Fibroblast of pulmonary artery (primary cell): ENCODE data around the gene CLSTN2.

Experiments used
- DNase-seq: peaks from one replicate; pipeline ENCODE4 v3.0.0-alpha.2; 2010; ENCODE audit warnings: low read depth
- H3K4me3 ChIP-seq: replicated peaks from 2 replicates; pipeline ENCODE4 v1.5.1; 2011; ENCODE audit warnings: low read depth, mild to moderate bottlenecking, control low read depth, low read length, moderate library complexity
- TF ChIP-seq, protein P1 (sequence below): IDR thresholded peaks from 2 replicates; pipeline ENCODE4 v1.5.1; 2011; ENCODE audit warnings: mild to moderate bottlenecking, control low read depth, low read length, inconsistent platforms; ENCODE audit errors: missing control alignments

CLSTN2 gene

DNA sequence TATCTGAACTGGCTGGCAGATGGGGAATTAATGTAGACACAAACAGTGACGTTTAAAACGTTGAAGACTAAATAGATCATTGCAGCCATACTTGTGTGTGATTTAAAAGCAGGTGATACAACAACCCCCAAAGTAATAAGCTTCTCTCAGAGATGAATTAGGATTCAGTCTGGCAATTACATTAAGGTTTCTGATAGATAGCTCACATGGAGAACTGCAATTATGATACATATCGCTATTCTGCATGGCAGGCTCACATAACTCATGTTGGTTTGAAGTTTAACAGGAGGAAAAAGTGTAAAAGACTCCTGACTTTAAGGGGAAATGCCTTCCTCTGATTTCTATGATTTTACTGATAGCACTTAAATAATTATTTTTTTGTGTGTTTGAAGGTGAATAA lies 196.9 kb downstream of the CLSTN2 start:
- no peak overlapping the region for H3K4me3 ChIP-seq
- no peak for DNase-seq
- TF ChIP-seq, protein P1, sequence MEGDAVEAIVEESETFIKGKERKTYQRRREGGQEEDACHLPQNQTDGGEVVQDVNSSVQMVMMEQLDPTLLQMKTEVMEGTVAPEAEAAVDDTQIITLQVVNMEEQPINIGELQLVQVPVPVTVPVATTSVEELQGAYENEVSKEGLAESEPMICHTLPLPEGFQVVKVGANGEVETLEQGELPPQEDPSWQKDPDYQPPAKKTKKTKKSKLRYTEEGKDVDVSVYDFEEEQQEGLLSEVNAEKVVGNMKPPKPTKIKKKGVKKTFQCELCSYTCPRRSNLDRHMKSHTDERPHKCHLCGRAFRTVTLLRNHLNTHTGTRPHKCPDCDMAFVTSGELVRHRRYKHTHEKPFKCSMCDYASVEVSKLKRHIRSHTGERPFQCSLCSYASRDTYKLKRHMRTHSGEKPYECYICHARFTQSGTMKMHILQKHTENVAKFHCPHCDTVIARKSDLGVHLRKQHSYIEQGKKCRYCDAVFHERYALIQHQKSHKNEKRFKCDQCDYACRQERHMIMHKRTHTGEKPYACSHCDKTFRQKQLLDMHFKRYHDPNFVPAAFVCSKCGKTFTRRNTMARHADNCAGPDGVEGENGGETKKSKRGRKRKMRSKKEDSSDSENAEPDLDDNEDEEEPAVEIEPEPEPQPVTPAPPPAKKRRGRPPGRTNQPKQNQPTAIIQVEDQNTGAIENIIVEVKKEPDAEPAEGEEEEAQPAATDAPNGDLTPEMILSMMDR = no peak

DNA sequence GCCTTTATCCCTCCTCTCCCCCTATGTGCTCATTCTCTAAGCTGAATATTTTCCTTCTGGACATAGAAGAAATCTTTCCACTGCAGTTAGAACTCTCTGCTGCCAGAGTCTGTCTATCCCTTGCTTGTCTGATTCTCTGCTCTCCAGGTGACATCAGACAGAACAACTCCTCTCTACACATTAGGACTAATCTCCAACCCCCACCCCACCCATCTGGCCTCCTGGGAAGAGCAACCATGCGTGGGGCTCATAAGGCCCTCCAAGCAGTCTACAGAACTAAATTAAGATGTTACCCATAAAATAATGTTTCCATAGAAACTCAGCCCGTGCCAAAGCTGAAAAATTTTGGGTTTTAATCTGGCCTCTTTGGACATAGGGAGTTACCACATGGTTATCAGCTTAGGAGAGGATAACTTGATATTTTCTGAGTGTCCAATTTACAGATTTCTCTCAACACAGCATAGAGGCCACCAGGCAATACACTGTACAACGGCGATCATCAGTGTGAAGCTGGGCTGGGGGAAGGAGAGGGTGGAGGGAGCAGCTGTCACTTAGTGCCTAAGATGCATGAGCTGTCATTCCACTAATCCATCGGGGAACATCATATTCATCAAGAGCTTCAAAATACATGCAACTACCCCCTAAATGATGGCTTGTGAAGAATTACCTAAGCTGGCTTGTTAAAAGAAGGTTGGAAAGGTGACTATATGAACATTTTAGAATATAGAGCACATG lies 199.4 kb downstream of the CLSTN2 start:
- TF ChIP-seq, protein P1 = no peak
- H3K4me3 ChIP-seq = no peak overlapping the region
- DNase-seq = no peak

GRCh38 chr3:140135461-140135860 lies 200.5 kb downstream of the CLSTN2 start:
- TF ChIP-seq, protein P1 = no peak
- no peak for DNase-seq
- no peak overlapping the region for H3K4me3 ChIP-seq

DNA sequence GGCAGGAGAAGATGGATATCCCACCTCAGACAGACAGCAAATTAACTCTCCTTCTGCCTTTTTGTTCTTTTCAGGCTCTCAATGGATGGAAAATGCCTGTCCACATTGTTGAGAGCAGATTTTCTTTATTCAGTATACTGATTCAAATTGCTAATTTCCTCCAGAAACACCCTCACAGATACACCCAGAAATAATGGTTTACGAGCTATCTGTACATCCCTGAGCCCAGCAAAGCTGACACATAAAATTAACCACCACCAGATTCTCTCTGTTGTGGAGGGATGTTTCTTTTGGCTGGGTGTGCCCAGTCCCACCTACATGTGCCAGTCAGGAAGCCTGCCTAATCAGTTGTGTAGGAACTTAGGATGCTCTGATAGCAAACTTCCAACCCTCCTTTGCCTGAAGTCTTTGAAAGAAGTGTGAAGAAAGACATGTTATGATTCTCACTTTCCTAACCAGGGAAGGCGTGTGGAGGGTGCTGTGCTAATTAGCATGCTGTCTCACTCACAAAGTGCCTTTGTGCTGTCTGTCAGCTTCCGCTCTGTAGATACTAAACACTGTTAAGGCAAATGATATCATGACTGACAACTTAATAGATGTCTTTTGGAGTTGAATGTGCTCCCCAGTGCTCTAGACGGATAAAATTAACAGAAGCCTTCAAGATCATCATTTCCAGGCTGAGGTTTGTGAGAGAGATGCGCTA lies 208.5 kb downstream of the CLSTN2 start:
- TF ChIP-seq, protein P1 = no peak
- no peak for DNase-seq

DNA sequence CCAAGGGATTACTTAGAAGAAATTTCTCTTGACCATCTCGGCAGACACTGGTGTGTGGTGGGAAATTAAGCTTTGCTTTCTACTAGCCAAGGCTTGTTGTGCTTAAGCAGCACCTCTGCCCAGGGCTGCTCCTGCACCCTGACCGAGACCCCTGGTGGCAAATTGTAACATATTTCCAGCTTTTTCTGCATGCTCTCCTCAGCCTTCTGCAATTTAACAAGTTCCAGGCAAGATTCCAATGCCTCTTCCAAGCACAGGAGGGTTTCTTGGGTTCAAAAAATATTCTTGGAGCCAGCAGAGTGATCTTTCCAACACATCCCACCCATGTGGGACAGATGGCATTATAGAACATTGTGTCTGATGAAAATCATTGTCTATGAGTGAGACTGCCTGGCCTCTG lies 210.5 kb downstream of the CLSTN2 start:
- H3K4me3 ChIP-seq = no peak overlapping the region
- TF ChIP-seq, protein P1 = no peak
- DNase-seq = no peak

More for the DNA sequence above, 208.5 kb downstream of the CLSTN2 start:
- no peak overlapping the region for H3K4me3 ChIP-seq

- DNase-seq = no peak
- TF ChIP-seq, protein P1 = no peak
- no peak overlapping the region for H3K4me3 ChIP-seq
Measured at GRCh38 chr3:140146668-140147067, 211.7 kb downstream of the CLSTN2 start.
